GM18526 (cell line): Measurements from ENCODE around the gene TICAM2.

Experiments
- POLR2A ChIP-seq: IDR thresholded peaks from 3 replicates; pipeline ENCODE4 v1.6.1; 2011; ENCODE audit not compliant: insufficient read length; ENCODE audit errors: extremely low read depth

TICAM2 gene

DNA sequence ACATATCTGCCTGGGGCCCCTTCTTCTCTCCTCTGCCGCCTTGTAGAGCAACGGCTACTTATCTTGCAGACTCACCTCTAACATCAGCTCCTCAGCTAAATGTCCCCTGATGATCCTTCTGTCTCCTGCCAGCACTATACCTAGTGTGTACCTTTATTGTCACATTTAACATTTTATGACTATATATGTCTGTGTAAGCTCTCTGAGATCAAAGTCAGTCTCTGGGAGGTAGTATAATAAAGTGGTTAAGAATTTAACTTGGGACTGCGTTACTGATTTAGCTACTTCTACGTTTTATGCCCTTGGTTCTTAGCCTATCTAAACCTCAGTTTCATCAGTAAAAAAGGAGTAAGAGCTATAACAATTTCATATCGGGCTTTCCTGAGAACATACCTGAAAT is 21.4 kb upstream of the TICAM2 start:
- no peak for TF ChIP-seq POLR2A

DNA sequence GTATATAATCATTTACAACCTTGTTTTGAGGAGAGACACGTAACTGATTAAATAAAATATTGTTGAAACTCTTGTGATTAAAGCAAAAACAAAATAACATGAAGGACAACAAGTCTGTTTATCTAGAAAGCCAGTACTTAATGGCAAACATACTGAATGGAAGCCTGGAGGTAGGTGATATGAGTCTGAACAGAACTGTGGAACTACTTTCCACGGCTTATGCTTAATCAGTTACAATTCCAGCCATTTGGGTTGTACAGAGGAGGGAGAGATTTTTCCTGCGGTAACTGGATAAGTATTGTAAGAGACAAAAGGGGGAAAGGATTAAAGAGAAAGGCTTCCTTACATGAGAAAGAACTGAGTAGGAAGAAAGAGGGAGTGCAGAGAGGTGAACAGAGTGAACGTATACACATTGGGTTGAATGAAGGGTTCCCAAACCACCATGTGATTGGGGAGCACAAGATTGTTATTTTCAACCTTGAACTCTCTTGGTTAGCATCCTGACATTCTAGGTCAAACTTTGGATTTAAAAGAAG is 19.2 kb upstream of the TICAM2 start:
- TF ChIP-seq POLR2A = no peak

DNA sequence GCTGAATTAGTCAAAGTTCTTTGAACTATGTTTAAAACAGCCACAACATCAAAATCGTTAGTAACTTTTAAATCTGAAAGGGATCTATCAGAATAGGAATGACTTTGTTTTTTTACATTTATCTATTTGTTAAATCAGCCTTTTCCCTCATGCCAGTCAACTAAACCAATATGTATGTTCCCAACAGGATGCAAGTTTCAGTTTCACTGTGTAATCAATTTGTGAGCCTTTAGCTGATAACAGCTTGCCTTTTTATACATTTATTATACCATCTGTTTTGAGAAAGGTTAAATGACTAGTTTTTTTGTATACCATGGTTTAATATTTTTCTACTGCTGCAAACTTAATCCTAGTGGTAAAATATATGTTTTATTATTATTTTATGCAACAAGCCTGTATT is 14.6 kb upstream of the TICAM2 start:
- no peak for TF ChIP-seq POLR2A

DNA sequence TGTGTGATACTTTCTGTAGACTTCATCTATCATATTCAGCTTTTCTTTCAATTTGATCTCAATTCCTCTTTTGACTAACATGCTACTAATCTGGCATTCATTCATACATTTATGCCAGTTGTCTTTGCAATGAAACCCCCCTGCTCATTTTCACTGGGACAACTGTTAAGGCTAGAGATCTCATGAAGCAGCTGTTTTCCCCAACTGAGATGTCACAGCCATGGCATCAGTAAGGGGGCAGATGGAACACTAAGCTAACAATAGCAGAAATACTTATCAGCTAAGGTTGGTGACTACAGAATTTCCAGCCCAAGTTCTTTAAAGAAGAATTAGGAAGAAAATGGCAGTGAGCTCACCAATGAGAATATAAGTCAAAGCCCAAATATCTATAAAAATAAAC is 14.2 kb upstream of the TICAM2 start:
- no peak for TF ChIP-seq POLR2A

DNA sequence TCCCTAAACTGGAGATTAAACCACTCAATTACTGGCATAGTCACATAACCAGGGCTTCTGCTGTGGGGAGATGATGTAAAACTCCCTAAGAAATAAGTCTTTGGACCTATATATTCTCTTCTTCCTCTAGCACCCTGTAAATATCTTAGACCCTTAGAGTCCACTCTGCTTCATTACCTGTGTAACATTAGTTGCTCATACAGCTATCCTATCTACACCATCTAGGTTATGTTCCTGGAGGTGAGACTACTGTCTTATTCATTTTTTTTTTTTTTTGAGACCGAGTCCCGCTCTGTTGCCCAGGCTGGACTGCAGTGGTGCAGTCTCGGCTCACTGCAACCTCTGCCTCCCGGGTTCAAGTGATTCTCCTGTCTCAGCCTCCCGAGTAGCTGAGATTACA is 9.6 kb upstream of the TICAM2 start:
- TF ChIP-seq POLR2A = no peak

DNA sequence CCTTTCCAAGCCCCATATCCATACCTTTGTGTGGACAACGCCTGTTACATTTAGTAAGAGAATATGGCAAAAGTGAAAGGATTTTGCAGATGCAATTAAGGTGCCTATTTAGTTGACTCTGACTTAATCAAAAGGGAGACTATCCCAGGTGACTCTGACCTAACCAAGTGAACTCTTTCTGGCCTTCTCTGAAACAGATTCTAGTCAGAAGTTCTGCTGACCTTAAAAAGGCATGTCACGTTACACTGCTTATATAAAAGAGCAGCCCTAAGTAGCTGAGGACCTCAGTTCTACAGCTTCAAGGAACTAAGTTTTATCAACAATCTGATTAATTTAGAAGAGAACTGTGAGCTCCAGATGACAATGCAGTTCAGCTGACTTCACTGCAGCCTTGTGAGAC is 5.7 kb upstream of the TICAM2 start:
- TF ChIP-seq POLR2A = no peak

DNA sequence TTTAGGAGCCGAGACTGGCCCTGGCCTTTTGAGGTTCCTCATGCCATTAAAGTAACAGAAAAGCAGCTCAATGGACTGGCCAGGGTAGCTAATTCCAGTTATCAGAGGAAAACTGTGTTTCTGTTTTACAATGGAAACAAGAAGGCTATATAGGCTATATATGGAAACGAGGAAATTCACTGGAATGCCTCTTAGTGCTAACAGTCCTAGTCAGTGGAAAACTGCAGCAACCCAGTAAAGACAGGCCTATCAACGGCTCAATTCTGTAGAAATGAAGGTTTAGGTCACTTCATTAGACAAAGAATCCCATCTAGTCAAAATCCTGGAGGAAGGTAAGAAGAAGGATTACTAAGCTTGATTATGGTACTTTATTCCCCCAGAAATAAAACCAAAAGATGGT is 3.2 kb upstream of the TICAM2 start:
- no peak for TF ChIP-seq POLR2A

DNA sequence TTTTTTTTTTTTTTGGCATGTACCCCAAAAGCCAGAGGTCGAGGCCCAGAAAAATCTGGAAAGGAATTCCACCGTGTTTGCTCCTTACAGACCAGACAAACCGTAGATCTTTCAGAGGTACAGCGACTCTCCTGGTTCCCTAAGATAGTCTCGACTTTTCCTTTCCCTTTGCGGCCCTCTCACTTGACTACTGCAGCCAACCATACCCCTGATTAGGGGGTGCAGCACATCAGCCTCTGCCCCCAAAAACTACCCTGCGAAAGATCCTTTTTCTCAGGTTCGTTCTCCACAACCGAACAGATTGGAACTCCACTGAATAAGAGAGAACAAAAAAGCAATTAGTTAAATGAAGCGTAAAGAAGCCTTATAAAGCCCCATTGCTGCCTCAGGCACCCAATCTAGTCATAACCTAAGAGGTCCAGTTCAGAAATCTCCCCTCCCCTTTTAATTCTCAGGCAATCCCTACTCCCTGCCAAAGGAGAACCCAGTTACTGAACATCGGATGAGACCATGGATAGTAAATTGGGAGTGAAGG is 379 bp upstream of the TICAM2 start:
- TF ChIP-seq POLR2A = no peak

DNA sequence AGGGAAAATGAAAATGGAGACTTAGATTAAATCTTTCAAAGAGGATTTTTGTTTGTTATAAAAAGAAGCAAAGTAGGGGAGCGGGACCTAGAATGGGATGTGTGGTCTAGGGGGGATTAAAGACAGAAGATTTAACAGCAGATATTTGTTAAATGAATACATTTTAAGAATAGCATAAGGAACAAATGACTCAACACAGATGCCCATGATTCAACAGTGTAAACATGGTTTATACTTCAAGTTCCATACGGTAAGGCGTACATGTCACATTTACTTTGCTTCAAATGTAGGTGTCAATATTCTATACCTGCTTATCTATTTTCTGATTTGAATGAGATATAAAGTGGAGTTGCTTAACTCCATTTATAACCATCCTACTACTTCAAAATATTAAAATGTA is 1.5 kb downstream of the TICAM2 start:
- TF ChIP-seq POLR2A = no peak

DNA sequence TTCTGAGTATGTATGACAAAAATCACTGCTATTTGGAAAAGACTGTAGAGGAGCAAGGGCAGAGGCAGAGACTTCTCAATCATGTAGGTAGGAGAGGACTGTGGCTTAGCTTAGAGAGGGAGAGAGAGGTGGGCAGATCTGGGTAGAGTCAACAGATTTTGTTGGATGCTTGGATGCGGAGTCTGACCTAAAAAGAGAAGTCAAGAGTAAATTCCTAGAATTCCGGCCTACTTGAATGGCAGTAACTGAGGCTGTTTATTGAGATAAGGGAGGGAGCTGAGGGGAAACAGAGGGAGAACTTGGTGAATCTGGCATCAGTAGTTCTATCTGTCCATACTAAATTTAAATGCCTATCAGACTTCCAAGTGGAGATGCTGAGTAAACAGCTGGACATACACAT is 2.4 kb downstream of the TICAM2 start:
- TF ChIP-seq POLR2A = no peak

DNA sequence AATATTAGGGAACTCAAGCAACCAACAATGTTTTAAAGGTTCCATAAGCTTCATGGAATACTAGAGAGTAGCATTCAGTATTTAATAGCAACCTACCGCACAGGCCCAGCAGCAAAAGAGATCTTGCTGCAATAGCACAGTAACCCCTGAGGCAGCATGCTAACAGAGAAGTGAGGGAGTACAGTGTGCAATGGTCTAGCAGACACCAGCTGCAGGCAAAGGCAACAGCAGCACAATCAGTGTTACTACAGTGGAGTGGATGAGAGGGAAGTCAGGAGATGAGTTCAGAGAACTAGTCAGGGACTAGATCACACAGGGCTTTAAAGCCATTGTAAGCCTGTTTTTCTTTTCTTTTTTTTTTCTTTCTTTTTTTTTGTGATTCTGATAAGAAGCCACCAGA is 2.8 kb downstream of the TICAM2 start:
- TF ChIP-seq POLR2A = no peak

DNA sequence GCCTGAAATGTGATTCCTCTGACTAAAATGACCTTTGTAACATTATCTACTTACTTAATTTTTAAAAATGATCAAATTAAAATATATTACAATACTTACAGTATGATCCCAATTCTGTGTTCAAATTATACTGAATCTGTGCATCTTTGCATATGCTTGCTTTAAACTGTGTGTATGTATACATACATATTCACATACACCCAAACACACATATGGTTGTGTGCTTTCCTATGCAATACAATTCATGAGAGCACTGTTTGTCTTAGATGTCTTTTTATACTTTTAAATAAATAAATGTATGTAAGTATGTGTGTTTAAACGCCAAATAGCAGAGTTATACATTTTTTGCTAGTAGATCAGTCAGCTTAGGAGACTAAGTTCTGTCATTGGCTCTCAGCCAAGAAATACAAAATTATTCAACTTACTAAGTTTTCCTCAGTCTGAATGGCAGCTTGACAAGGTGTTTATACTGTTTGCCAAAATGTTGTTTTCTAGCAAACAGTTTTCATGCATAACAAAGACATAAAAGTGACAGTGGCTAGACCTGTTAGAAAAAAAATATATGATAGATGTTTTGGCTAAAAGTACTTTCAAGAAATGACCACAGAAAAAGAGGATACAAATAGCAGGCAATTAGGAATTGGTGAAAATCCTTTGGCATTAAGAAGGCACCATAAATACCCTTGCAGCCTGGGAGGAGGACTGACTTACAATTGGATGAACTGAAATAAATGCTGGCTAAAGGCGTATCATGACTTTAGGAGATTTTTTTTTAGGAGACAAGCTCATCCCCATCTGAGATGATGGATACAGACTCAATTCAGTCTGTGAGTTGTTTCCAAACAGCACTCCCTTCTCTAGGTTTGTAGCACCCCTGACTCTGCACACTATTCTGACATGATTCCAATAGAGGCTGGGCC is 7.9 kb downstream of the TICAM2 start:
- TF ChIP-seq POLR2A = no peak

DNA sequence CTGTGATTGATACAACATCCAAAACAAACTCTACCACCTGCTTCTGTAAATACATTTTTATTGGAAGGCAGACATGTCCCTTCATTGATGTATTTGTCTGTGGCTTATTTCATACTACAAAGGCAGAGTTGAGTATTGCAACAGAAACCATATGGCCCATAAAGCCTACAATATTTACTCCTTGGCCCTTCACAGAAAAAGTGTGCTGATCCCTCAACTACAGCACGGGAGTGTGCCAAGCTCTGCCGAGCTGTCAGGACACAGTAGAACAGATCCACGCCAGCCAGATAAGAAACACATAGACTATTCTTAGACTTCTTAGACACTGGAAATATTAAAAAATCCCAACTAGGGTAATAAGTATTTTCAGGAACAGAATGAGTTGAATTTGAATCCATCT is 13.2 kb downstream of the TICAM2 start:
- no peak for TF ChIP-seq POLR2A

DNA sequence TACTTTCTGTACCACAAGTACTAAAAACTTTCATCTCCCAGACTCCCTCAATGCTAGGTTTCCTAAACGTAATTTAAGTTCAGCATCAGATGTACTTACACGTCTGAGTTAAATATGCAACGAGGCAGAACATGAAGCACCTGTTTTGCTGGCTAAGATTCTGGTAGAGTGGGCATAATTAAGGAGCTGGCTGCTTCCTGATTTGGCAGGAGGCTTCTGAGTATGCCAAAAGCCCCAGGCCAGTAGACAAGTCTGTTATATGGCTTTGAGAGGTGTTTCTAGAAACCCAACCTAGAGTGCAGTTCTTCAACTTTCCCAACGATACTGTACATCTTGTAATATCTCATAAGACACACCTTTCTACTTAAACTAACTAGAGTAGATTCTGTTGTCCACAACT is 13.6 kb downstream of the TICAM2 start:
- no peak for TF ChIP-seq POLR2A

DNA sequence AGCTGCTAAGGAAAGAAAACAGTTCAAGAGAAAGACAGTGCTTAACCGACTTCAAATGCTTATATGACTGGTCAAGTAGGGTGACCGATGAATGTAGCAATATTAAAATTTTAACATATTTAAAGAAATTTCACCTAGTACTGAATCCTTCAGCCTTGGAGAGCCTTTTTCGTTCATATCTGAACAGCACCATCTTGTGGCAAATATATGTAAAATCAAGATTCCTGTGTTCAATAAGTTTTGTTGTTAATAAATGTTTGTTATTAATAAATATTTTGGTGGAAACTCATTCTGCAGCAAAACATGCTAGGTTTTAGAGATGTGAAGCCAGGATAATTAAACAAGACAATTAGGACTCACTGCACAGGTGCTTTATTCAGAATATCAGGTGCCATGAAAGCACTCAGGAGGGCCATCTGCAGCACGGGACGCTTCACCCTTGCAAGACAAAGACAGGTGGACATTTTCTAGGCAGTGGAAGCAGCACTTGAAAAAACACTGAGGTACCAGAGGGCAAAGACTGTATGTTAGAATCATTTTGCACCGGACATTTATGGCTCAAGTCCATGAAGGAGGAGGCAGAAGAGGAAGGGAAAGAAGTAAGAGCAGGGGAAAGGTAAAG is 15.6 kb downstream of the TICAM2 start:
- no peak for TF ChIP-seq POLR2A

DNA sequence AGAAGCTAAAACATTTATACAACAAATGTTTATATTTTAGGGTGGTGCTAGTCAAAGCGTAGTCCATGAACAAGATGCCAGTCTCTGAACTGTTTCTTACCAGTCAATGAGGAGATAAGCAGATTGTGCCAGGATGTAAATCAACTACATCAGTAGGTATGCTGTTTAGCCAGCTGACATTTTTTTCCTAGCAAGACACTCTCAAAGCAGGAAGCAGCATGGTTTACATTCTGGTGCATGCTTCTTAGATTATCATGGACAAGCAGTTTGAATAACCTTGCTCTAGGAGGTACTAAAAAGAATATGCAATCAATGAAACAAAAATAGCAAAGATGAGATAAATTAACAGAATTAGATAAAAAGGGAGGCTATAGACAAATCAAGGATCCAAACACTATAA is 17.0 kb downstream of the TICAM2 start:
- no peak for TF ChIP-seq POLR2A
